ENCODE data around the gene OR2J3. TPM values are rescaled to one million over a fixed set of nuclear protein-coding genes. Genes with fewer than 3 reads are reported as not detected.
"Not testable (repeated sequence)": the region's sequence is repeated elsewhere in the genome, so short reads cannot be mapped to it uniquely, and the experiment has no call there.

Gene OR2J3
- total RNA-seq, 1 donor: not detected

DNA sequence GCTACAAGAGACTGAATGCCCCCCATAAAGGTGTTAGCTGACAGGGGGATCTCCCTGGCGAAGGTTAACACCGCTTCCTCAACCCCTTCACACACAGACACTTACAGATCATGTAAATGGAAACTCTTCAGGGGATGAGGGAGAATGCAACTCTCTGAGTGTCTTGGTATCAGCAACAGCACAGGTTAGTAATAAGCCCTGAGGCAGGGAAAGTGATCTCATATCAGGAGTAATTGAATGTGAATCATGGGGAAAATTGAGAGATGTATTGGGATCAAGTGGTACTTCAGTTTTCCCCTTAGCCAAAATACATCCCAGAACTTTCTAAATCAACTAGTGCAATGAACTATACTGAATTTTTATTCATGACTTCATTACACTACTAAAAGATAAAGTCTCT lies 23.8 kb downstream of the OR2J3 start:
- TF ChIP-seq, protein P1, sequence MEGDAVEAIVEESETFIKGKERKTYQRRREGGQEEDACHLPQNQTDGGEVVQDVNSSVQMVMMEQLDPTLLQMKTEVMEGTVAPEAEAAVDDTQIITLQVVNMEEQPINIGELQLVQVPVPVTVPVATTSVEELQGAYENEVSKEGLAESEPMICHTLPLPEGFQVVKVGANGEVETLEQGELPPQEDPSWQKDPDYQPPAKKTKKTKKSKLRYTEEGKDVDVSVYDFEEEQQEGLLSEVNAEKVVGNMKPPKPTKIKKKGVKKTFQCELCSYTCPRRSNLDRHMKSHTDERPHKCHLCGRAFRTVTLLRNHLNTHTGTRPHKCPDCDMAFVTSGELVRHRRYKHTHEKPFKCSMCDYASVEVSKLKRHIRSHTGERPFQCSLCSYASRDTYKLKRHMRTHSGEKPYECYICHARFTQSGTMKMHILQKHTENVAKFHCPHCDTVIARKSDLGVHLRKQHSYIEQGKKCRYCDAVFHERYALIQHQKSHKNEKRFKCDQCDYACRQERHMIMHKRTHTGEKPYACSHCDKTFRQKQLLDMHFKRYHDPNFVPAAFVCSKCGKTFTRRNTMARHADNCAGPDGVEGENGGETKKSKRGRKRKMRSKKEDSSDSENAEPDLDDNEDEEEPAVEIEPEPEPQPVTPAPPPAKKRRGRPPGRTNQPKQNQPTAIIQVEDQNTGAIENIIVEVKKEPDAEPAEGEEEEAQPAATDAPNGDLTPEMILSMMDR (IDR thresholded peaks at IDR 0.05; ENCODE audit: insufficient read depth, low read length): no peak
- no peak for DNase-seq (ENCODE audit: low read depth)
- no peak overlapping the region for H3K4me3 ChIP-seq (ENCODE audit: low read depth, low read length)

DNA sequence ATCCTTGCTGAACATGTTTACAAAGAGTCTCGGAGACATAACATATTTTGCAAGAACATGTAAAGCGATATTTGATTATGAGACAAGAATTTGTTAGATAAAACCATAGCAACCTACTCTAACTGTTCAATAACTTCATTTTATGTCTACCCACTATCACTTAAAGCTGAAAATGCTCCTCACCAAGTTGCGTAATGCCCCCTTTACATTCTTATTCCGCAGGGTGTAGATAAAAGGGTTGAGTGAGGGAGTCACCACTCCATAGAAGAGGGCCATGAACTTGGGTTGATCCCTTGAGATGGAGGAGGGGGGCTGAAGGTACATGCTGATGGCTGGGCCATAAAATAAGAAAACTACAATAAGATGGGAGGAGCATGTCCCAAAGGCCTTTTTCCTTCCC lies 29.9 kb downstream of the OR2J3 start:
- no peak for DNase-seq (ENCODE audit: low read depth)
- TF ChIP-seq, protein P1 (IDR thresholded peaks at IDR 0.05; ENCODE audit: insufficient read depth, low read length): no peak
- no peak overlapping the region for H3K4me3 ChIP-seq (ENCODE audit: low read depth, low read length)

DNA sequence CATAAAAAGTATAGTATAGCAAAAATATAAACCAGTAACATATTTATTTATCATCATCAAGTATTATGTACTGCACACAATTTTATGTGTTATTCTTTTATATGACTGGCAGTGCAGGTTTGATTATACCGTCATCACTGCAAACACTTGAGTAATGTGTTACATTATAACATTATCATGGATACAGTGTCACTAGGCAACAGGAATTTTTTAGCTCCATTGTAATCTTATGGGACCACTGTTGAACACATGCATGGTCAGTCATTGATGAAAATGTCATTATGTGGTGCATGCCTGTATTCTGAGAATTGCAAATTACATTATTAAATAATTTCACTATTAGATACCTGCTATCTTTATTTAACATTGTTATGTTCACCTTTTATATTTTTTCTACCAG lies 33.7 kb downstream of the OR2J3 start:
- H3K4me3 ChIP-seq (ENCODE audit: low read depth, low read length): no peak overlapping the region
- TF ChIP-seq, protein P1 (IDR thresholded peaks at IDR 0.05; ENCODE audit: insufficient read depth, low read length): no peak
- no peak for DNase-seq (ENCODE audit: low read depth)

DNA sequence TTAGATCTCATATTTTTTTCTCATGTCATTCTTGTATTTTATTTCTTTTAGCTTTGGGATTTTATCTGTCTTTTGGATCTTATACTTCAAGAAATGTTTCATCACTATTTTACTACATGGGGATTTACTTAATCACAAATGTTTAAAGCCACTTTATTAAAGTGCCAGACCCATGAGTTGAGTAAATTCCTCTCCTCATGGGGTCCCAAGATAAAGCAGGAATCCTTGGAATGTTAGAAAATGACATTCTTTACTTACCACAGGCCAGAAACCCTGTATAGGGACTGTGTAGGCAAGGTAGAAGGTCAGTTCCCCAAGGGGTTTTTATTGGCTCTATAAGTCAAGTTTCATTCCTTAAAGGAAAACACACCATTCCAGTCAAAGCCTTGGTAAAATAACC lies 34.5 kb downstream of the OR2J3 start:
- TF ChIP-seq, protein P1 (IDR thresholded peaks at IDR 0.05; ENCODE audit: insufficient read depth, low read length): no peak
- no peak for DNase-seq (ENCODE audit: low read depth)
- no peak overlapping the region for H3K4me3 ChIP-seq (ENCODE audit: low read depth, low read length)

DNA sequence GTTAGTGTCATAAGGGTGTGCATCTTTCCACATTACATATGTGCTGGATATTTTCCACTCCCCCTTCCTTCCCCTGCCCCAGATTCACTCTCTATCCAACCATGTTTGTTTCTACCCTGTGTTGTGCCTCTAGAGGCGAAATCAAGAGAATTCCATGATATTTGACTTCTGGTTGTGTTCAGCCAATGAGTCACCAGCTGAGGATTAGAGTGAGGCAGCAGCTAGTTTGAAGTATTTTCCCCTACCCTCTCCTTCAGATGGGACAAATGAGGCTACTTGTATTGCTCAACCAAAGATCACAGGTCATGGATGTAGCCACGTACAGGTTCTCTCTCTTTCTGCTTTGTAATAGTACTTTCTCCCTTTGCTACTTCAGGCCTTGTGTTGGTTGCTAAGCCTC lies 38.3 kb downstream of the OR2J3 start:
- no peak overlapping the region for H3K4me3 ChIP-seq (ENCODE audit: low read depth, low read length)
- TF ChIP-seq, protein P1 (IDR thresholded peaks at IDR 0.05; ENCODE audit: insufficient read depth, low read length): no peak
- no peak for DNase-seq (ENCODE audit: low read depth)

DNA sequence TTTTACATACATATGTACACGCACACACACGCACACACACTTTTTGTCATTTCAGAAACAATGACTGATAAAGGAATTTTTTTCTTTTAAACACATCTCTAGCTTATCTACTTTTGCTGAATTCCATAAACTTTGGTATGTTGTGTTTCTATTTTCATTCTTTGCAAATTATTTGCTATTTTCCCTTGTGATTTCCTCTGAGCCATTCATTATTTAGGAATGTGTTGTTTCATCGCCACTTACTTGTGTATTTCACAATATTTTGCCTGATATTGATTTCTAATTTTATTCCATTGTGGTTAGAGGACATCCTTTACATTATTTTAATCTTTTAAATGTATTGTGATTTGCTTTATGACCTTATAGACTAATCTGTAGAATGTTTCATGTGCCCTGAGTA lies 39.2 kb downstream of the OR2J3 start:
- H3K4me3 ChIP-seq (ENCODE audit: low read depth, low read length): no peak overlapping the region
- TF ChIP-seq, protein P1 (IDR thresholded peaks at IDR 0.05; ENCODE audit: insufficient read depth, low read length): no peak
- DNase-seq (ENCODE audit: low read depth): no peak

DNA sequence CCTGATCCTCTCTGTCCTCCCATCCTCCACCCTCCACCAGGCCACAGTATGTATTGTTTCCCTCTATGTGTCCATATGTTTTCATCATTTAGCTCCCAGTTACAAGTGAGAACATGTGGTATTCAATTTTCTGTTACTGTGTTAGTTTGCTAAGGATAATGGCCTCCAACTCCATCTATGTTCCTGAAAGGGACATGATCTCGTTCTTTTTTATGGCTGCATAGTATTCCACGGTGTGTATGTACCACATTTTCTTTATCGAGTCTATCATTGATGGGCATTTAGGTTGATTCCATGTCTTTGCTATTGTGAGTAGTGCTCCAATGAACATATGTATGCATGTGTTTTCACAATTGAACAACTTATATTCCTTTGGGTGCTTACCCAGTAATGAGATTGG lies 41.6 kb downstream of the OR2J3 start:
- DNase-seq (ENCODE audit: low read depth); H3K4me3 ChIP-seq (ENCODE audit: low read depth, low read length): not testable (repeated sequence)
